SW 1271 (cell line): ENCODE results near the gene NCKAP5.

Source experiments
- DNase-seq, 2 experiments: peaks; one replicate each; lab custom pipeline; 2025; lab: John Stamatoyannopoulos, UW

The NCKAP5 gene

GRCh38 chr2:132943829-132944228, 624.4 kb downstream of the NCKAP5 start:
- DNase-seq = no peak

GRCh38 chr2:132941296-132942020, 626.8 kb downstream of the NCKAP5 start:
- no peak for DNase-seq

- no peak for DNase-seq
These were observed 630.6 kb downstream of the NCKAP5 start for GRCh38 chr2:132937629-132938028.

GRCh38 chr2:132936791-132937190, 631.5 kb downstream of the NCKAP5 start:
- no peak for DNase-seq

GRCh38 chr2:132936261-132936660, 632.0 kb downstream of the NCKAP5 start:
- DNase-seq = no peak

- DNase-seq = no peak
These were observed 638.5 kb downstream of the NCKAP5 start for GRCh38 chr2:132929786-132930185.

GRCh38 chr2:132923787-132924186, 644.5 kb downstream of the NCKAP5 start:
- DNase-seq = no peak

GRCh38 chr2:132915812-132916549, 652.3 kb downstream of the NCKAP5 start:
- DNase-seq = no peak

- no peak for DNase-seq
These were observed 656.2 kb downstream of the NCKAP5 start for GRCh38 chr2:132911726-132912724.

GRCh38 chr2:132910432-132910831, 657.8 kb downstream of the NCKAP5 start:
- no peak for DNase-seq

GRCh38 chr2:132909427-132909826, 658.8 kb downstream of the NCKAP5 start:
- no peak for DNase-seq

- no peak for DNase-seq
These were observed 664.0 kb downstream of the NCKAP5 start for GRCh38 chr2:132904142-132904842.

- no peak for DNase-seq
These were observed 665.6 kb downstream of the NCKAP5 start for GRCh38 chr2:132902626-132903025.

GRCh38 chr2:132901661-132902060, 666.6 kb downstream of the NCKAP5 start:
- no peak for DNase-seq

GRCh38 chr2:132897111-132897510, 671.2 kb downstream of the NCKAP5 start:
- DNase-seq = no peak

GRCh38 chr2:132896073-132896472, 672.2 kb downstream of the NCKAP5 start:
- no peak for DNase-seq

- DNase-seq = no peak
These were observed 676.8 kb downstream of the NCKAP5 start for GRCh38 chr2:132891498-132891897.

- no peak for DNase-seq
These were observed 681.7 kb downstream of the NCKAP5 start for GRCh38 chr2:132886574-132886973.

- DNase-seq = no peak
These were observed 683.6 kb downstream of the NCKAP5 start for GRCh38 chr2:132884705-132885104.

- no peak for DNase-seq
These were observed 684.0 kb downstream of the NCKAP5 start for GRCh38 chr2:132884292-132884691.

- DNase-seq = no peak
These were observed 684.8 kb downstream of the NCKAP5 start for GRCh38 chr2:132883430-132883829.

GRCh38 chr2:132881546-132881945, 686.7 kb downstream of the NCKAP5 start:
- DNase-seq = no peak
